Left lobe of liver (tissue), 2 donors: Measurements from ENCODE around the gene GCSH. TPM values are rescaled to one million over a fixed set of nuclear protein-coding genes. Genes with fewer than 3 reads are reported as not detected.

Experiments used
- ATAC-seq: fragments of 200-7000 bp; cut with Tn5 transposase; one replicate; pipeline ENCODE4 v1.9.1; 2020; ENCODE audit warnings: mild to moderate bottlenecking, moderate library complexity
- DNase-seq: peaks from one replicate; pipeline ENCODE4 v3.0.0-alpha.2; 2020; ENCODE audit warnings: low spot score
- total RNA-seq: library from RNA; stranded (reverse); gene quantifications from one replicate; pipeline ENCODE4 v1.2.1, GENCODE V29; 2021
- donor health status: DM: no; HTN: no; CAD: no; lungs with moderate emphysema.
- donor health status: DM: no; HTN: yes; CAD: no.

Gene GCSH
- total RNA-seq, 1 donor from 2014 or later: 74.0 TPM

- DNase-seq (no peak), ATAC-seq (no peak)
These were observed 9.8 kb upstream of the GCSH start for GRCh38 chr16:81105946-81106345.

- DNase-seq (no peak), ATAC-seq (no peak)
These were observed 5.5 kb upstream of the GCSH start for GRCh38 chr16:81101702-81102101.

DNA sequence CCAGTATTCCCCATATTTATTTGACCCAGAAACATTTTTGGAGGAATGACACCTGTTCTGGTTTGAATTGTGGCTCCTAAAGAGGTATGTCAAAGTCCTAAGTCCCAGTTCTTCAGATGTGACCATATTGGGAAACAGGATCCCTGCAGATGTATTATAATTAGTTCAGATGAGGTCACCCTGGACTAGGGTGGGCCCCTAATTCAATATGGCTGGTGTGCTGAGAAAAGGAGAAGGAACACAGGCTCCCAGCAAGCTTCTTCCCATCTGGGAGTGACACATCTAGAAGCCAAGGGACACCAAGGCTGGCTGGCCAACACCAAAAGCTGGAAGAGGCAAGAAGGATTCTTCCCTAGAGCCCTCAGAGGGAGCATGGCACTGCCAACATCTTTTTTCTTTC lies 3.8 kb upstream of the GCSH start:
- DNase-seq (no peak), ATAC-seq (no peak)

DNA sequence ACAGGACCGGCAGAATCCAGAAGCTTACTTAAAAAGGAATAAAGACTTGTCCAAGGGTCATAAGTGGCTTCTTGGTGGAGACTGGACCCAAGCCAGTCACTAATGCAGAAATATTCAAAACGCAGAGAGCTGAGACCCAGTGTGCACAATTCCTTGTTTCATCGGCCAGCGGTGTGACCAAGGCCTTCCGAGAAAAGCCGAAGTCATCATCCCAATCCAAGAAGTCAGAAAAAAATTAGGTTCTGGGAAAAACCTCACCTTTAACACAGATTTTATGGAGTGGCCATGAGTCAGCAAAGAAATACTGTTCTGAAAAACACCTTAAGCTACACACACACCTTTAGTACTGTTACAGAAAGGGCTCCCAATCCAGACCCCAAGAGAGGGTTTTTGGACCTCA lies 1.0 kb upstream of the GCSH start:
- no peak for DNase-seq
- no peak for ATAC-seq

DNA sequence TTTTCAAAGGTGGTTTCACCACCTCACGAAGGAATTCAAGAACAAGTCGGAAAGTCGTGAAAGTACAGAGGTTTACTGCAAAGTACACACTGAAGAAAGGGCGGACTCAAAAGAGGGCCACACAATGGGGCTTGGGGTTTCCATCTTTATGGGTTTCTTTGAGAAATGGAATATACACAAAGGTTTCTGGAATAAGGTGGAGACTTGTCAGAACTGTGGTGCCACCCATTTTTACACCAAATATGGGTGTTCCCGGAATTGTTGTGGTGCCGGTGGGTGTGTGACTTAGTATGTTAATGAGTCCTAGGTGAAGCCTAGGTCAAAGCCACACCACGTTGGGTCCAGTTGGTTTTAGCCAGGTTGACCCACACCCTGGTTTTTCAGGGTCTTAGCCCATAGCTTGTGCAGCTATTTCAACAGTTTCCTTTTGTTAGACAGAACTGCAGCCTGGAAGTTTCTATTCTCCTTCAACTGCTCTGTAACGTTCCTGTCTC lies 567 bp upstream of the GCSH start:
- ATAC-seq (no peak), DNase-seq (no peak)

DNA sequence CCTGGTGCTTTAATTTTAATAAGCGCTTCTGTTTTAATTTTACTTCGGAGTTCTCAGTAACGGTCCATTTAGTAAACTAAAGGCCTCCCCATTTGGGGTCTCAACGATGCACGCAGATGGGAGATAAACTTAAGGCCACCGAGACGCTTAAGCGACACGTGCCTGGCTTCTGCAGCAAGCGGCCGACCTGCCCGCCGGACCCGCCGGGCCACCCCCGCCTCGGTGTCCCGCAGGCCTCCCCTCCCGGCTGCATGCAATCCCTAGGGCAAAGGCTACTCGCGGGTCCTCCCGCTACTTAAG lies 592 bp downstream of the GCSH start:
- ATAC-seq (no peak), DNase-seq (no peak)

DNA sequence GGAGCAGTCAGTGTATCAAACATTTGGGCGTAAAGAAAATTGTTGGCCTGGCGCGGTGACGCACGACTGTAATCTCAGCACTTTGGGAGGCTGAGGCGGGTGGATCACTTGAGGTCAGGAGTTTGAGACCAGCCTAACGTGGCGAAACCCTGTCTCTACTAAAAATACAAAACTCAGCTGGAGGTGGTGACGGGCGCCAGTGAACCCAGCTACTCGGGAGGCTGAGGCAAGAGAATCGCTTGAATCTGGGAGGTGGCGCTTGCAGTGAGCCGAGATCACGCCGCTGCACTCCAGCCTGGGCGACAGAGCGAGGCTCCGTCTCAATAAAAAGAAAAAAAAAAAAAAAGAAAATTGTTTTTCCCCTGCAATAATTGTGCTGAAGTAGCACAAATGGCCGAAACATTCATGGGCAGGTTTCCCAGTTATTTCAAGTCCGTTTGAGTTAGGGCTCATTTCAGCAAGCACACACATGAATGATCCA lies 1.4 kb downstream of the GCSH start:
- ATAC-seq (no peak), DNase-seq (peak; percentile 61)

DNA sequence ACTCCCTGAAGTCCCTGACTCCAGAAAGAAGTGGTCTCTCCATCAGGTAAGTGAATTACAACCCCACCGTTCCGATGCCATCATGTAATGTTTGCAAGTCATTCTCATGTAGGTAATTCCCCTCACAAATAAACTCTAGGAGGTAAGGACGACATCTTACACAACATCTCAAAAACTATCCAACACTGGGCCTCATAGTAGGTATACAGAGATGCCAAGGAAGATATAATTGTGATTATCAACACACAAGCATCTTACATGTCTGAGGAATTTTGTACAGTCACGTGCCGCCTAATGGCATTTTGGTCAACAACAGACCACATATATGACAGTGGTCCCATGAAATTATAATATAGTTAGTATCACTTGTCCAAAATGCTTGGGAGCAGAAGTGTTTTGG lies 7.4 kb downstream of the GCSH start:
- no peak for ATAC-seq
- no peak for DNase-seq

DNA sequence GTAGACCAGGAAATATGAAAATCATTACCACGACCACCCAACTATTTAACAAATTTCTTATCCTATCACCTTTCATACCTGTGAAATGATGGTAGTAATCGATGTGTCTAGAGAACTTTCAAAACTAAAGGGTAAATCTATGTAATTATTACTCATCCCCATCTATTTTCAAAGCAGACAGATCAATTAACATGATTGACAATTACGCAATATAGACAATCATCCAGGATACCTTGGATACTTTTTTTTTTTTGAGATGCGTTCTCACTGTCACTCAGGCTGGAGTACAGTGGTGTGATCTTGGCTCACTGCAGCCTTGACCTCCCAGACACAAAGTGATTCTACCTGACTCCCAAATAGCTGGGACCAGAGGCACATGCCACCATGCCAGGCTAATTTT lies 15.2 kb downstream of the GCSH start:
- ATAC-seq (no peak), DNase-seq (no peak)

DNA sequence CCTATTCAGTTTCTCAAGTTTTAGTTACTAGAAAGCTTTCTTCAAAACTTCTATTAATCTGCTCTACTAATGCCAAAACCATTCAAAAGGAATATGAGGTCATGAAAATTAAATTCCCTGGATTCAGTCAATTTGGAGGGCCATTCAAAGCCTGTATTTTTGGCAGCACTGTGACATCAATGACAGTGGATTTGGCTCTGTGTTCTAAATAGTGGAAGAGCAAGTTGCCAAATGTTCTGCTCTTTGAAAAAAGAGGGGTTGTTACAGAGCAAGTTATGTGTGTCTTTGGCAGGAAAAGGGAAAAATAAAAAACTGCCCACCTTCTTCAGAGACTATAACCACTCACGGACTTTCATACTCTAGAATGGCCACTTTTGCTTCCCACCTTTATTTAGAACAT lies 16.0 kb downstream of the GCSH start:
- no peak for ATAC-seq

GRCh38 chr16:81077076-81077940 lies 18.9 kb downstream of the GCSH start, which contains the start of gene C16orf46:
Gene C16orf46 (minus strand): TSS chr16:81077238. CDS start chr16:81063955, 13,283 bp downstream.
- DNase-seq (peak; percentile 99), ATAC-seq (peak; percentile 96)

More for the DNA sequence above, 16.0 kb downstream of the GCSH start:
- DNase-seq: no peak

- peak; percentile 91 for ATAC-seq
- peak; percentile 83 for DNase-seq
These were observed 19.6 kb downstream of the GCSH start for GRCh38 chr16:81076566-81077075.

- ATAC-seq: no peak
These were observed 22.4 kb downstream of the GCSH start for GRCh38 chr16:81073560-81074330.

GRCh38 chr16:81071805-81072204 lies 24.4 kb downstream of the GCSH start:
- no peak for DNase-seq
- ATAC-seq: no peak

More at GRCh38 chr16:81073560-81074330, 22.4 kb downstream of the GCSH start:
- DNase-seq: no peak

GRCh38 chr16:81070979-81071378 lies 25.2 kb downstream of the GCSH start:
- DNase-seq: no peak

GRCh38 chr16:81069063-81069462 lies 27.1 kb downstream of the GCSH start:
- ATAC-seq (no peak), DNase-seq (no peak)

More at GRCh38 chr16:81070979-81071378, 25.2 kb downstream of the GCSH start:
- no peak for ATAC-seq

DNA sequence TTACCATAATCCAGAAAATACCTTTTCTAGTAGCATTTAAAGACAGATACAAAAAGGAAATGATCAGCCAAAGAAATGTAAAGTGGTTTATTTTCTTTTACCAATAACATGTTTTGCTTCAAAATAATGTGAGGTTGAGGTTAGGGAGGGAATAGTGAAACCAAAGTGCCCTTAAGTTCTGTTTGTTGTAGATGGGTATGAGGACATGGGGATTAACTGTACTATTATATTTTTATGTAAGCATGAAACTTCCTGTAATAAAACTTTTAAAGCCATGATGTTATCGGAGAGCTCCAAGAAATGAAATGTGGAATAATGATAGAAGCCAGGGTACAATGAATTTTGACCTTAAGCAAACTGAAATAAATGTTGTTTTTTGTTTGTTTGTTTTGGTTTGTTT lies 29.0 kb downstream of the GCSH start:
- ATAC-seq: no peak
- DNase-seq: no peak

- DNase-seq (no peak), ATAC-seq (no peak)
These were observed 29.5 kb downstream of the GCSH start for GRCh38 chr16:81066681-81067080.

GRCh38 chr16:81061871-81062608 lies 34.2 kb downstream of the GCSH start:
- no peak for ATAC-seq
- DNase-seq: no peak

- DNase-seq: no peak
- no peak for ATAC-seq
These were observed 34.9 kb downstream of the GCSH start for GRCh38 chr16:81061307-81061640.
